Activated T-cell treated with anti-CD3 and anti-CD28 coated beads, Interleukin-2, amount 50 U/mL, for 4 hours (primary cell): ENCODE measurements around the gene PCCA. TPM values are rescaled to one million over a fixed set of nuclear protein-coding genes. Genes with fewer than 3 reads are reported as not detected.

Experiments used
- ATAC-seq, 2 donors: fragments of 200-7000 bp; cut with Tn5 transposase; one replicate each; pipeline ENCODE4 v1.10.0; 2021
- DNase-seq: peaks from one replicate; pipeline ENCODE4 v3.0.0-alpha.2; 2020
- H3K27me3 Mint-ChIP-seq: one replicate; pipeline ENCODE4 v1.8.0; 2021; ENCODE audit warnings: low read depth, mixed read lengths
- H3K36me3 Mint-ChIP-seq: one replicate; pipeline ENCODE4 v1.8.0; 2022; ENCODE audit warnings: mixed read lengths; ENCODE audit not compliant: insufficient read depth
- H3K4me1 Mint-ChIP-seq: one replicate; pipeline ENCODE4 v1.8.0; 2021; ENCODE audit warnings: low read depth, mixed read lengths
- H3K4me3 Mint-ChIP-seq: one replicate; pipeline ENCODE4 v1.8.0; 2021; ENCODE audit warnings: mild to moderate bottlenecking, moderate library complexity, mixed read lengths
- H3K9me3 Mint-ChIP-seq: one replicate; pipeline ENCODE4 v1.8.0; 2021; ENCODE audit warnings: mixed read lengths
- total RNA-seq, 3 donors: library from RNA; stranded (reverse); gene quantifications; one replicate each; pipeline ENCODE4 v1.2.1, GENCODE V29; 2021

Gene PCCA
- total RNA-seq, 3 donors from 2014 or later: 2.7 to 4.8 (median 2.9) TPM

DNA sequence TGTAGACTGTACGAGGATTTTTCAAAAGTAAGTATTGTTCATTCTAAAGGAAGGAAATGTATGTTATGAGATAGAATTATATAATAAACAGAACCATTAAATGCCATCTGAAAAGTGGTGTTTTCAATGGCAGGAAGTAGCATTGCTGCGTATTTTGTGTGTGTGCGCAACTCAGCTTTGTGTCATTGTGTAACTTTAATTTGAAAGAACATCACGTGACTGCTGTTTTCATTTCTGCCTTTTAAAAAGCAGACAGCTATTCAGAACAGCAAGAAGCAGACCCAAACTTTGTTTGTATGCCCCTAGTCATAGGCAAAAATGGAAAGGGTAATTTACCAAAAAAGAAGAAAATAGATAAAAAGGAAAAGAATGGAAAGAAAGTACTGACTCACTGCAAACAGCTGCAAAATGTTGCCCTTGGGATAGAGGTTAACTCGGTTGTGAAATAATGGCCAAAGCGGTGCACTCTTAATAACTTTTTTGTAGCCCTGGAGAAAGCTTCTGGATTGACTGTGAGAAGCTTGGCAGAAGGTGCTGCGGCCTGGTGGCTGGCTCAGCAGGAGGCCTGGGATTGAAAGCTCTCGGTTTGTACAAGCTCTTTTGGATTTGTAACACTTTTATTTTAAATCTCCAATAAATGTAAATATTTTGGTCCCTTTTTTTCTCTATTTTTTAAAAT lies 402.4 kb downstream of the PCCA start:
- H3K36me3 Mint-ChIP-seq: no peaks in the 10 kb centered on the region
- ATAC-seq (no peak), DNase-seq (no peak)
- no peak overlapping the region for H3K4me3 Mint-ChIP-seq
- H3K27me3 Mint-ChIP-seq: no peaks in the 10 kb centered on the region
- H3K9me3 Mint-ChIP-seq: no peaks in the 10 kb centered on the region
- no peaks in the 10 kb centered on the region for H3K4me1 Mint-ChIP-seq

DNA sequence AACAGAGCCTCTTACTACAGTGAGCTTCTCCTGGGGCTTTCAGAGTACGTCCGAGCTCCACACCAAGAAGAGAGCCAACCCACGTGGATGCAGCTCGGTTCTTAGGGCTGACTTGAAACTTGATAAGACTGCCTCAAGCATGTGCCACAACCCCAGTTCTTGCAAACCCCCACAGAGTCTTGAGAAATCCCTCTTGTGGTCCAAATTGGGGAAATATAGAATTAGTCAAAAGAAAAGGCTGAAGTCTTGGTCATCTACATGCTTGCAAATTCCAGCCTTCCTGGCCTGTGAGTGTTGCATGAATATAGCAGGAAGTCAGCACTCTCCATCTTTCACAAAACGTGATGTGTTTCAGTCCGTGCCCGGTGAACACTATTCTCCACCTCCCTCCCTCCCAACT lies 404.5 kb downstream of the PCCA start:
- no peak for ATAC-seq
- H3K36me3 Mint-ChIP-seq: no peaks in the 10 kb centered on the region
- no peaks in the 10 kb centered on the region for H3K4me1 Mint-ChIP-seq
- H3K4me3 Mint-ChIP-seq: no peak overlapping the region
- DNase-seq: no peak
- no peaks in the 10 kb centered on the region for H3K27me3 Mint-ChIP-seq
- H3K9me3 Mint-ChIP-seq: no peaks in the 10 kb centered on the region

DNA sequence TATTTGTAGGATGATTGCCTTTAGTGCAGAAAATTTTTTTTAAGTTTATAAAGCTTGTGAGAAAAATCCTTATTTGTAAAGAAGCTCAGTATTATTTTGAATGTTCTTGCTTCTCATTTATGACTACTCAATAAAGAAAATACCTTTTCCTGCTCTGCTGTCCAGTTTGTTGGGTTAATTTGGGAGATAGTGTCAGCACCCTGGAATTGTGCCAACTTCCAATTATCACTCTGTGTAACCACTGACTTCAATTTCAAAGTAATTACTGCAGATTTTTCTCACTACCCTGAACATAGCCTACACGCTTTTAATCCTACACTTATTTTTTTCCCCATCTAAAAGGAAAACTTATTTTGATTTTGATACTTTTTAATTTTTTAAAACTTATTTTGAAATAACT lies 406.6 kb downstream of the PCCA start:
- ATAC-seq (no peak), DNase-seq (no peak)
- Mint-ChIP-seq H3K27me3 (no peaks in the 10 kb centered on the region), H3K9me3 (no peaks in the 10 kb centered on the region), H3K36me3 (no peaks in the 10 kb centered on the region), H3K4me3 (no peak overlapping the region), H3K4me1 (no peaks in the 10 kb centered on the region)

DNA sequence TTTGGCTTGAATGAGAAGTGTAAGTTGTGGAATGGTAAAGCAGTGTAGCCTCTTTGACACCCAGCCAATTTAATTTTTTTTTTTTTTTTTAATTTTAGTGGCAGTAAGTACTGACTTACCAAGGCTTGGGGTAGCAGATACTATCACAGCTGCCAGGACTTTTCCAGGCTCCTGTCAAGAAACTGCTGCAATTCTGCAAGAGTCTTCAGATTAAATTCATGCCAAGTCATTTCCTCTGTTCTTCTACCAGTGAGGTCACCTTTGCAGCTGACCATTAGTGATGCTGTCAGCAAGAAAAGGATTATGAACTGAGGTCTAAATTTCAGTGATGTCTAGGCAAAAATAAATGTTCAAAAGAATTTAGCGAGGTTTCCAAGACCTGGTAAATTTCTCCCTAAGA lies 408.5 kb downstream of the PCCA start:
- Mint-ChIP-seq H3K27me3 (no peaks in the 10 kb centered on the region), H3K9me3 (no peaks in the 10 kb centered on the region), H3K4me1 (no peaks in the 10 kb centered on the region), H3K4me3 (no peak overlapping the region), H3K36me3 (no peaks in the 10 kb centered on the region)
- ATAC-seq (no peak), DNase-seq (no peak)

DNA sequence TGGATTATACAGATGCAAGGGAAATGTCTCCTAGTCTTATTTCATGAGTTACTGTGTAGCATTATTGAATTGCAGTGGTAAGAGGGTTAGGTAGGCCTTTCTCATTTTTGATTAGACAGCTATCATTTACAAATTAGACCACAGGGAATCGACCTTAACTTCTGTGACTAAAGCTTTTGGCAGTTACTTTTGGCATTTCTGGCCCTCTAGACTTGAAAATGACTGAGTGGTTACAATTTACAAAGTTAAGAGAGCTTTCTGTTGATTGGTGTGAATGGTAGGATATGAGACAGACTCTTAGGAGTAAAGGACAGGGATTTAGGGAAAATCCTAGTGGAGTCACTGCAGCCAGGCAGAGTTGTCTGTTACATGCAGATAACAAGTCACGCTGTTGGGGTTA lies 413.6 kb downstream of the PCCA start:
- H3K27me3 Mint-ChIP-seq: peaks cover 10% of the 10 kb centered on the region
- DNase-seq: no peak
- no peak for ATAC-seq
- no peak overlapping the region for H3K4me3 Mint-ChIP-seq
- H3K4me1 Mint-ChIP-seq: peaks cover 23% of the 10 kb centered on the region
- no peaks in the 10 kb centered on the region for H3K9me3 Mint-ChIP-seq
- no peaks in the 10 kb centered on the region for H3K36me3 Mint-ChIP-seq

DNA sequence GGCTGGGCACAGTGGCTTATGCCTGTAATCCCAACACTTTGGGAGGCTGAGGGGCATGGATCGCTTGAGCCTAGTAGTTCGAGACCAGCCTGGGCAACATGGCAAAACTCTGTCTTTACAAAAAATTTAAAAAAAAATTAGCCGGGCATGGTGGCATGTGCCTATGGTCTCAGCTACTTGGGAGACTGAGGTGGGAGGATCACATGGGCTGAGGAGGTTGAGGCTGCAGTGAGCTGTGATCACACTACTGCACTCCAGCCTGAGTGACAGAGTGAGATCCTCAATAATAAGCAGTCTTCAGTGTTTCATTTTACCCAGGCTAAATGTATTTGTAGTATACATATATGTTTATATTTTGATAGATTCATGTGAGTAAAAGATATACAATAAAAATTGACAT lies 414.7 kb downstream of the PCCA start:
- DNase-seq (no peak), ATAC-seq (no peak)
- no peaks in the 10 kb centered on the region for H3K36me3 Mint-ChIP-seq
- no peak overlapping the region for H3K4me3 Mint-ChIP-seq
- H3K9me3 Mint-ChIP-seq: no peaks in the 10 kb centered on the region
- H3K4me1 Mint-ChIP-seq: peaks cover 24% of the 10 kb centered on the region
- peaks cover 10% of the 10 kb centered on the region for H3K27me3 Mint-ChIP-seq

DNA sequence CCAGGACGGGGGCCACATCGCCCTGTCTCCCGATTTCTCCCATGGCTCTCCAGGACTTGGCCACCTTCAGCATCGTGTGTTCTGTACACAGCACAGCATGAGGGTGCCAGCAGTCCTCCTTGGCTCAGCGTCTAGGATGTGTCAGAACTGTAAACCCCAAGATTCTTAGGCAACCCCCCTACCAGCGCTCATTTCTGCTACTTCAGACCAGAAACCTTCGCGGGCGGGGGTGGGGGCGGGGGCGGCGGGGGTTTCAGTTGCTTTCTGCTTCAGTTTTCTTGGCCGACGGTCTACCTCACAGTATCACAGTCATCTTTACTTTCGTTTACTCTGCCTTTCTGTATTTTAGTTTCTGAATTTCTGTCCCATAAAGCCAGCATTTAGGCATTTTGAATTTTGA lies 417.3 kb downstream of the PCCA start:
- DNase-seq (no peak), ATAC-seq (peak; percentile 96)
- no peaks in the 10 kb centered on the region for H3K9me3 Mint-ChIP-seq
- H3K4me1 Mint-ChIP-seq: peaks cover 24% of the 10 kb centered on the region
- peak overlapping the region; percentile 65 for H3K4me3 Mint-ChIP-seq
- peaks cover 10% of the 10 kb centered on the region for H3K27me3 Mint-ChIP-seq
- H3K36me3 Mint-ChIP-seq: no peaks in the 10 kb centered on the region

DNA sequence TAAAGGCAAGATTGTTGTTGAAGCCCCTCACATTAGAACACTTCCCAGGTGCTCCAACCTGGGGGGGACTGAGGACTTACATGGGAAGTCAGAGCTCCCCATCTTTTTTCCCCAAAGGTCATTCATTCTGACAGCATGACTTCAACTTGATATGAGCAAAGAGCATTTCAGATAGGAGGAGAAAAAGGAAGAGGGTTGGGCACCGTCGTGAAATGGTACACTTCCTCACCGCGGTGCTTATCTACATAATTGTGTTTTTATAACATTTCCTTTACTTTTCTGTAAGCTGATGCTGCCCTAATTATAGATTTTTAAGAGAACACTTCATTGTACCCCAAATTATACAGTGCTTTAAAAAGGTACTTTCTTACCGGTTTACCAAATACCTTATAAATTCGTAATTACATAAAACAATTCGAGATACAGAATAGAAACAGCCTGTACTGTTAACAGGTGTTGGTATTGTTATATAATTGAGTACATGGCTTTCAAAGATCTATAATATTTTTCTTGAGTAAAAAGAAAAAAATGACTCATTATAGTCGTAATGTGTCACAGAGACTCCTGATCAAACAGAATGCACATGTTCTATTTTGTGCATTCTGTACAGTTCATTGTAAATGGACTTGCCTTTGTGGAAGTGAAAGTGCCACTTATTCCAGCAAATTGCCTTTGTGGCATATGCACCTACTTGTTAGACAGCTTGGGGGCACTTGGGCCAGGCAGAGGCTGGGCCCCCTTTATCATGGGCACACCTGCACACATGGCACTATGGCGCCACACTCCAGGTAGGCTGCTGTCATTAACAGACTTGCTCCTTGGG lies 417.9 kb downstream of the PCCA start:
- ATAC-seq: peak; percentile 49 to 65
- Mint-ChIP-seq H3K36me3 (no peaks in the 10 kb centered on the region), H3K9me3 (no peaks in the 10 kb centered on the region), H3K4me1 (peaks cover 24% of the 10 kb centered on the region), H3K4me3 (peak overlapping the region; percentile 65), H3K27me3 (peaks cover 10% of the 10 kb centered on the region)
- DNase-seq: no peak

DNA sequence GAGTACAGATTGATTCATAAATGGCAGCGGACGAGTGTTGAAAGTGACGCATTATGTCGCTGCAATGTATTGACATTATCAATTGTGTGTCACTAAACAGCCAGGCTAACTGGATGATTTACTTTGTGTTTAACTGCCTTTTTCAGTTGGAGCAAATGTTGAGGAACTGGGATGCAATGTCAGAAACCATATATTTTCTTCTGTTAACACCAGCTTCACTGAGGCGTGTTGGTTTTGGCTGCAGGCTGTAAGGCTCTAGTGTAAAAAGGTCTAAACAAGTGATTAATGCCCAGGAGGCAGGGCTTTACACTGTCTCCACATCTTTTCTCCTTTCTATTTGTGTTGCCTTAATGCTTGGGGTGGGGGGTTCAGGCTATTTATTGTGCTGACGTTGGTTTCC lies 419.6 kb downstream of the PCCA start:
- peaks cover 6% of the 10 kb centered on the region for H3K27me3 Mint-ChIP-seq
- peaks cover 24% of the 10 kb centered on the region for H3K4me1 Mint-ChIP-seq
- ATAC-seq: no peak
- DNase-seq: no peak
- H3K36me3 Mint-ChIP-seq: no peaks in the 10 kb centered on the region
- H3K4me3 Mint-ChIP-seq: no peak overlapping the region
- H3K9me3 Mint-ChIP-seq: no peaks in the 10 kb centered on the region

DNA sequence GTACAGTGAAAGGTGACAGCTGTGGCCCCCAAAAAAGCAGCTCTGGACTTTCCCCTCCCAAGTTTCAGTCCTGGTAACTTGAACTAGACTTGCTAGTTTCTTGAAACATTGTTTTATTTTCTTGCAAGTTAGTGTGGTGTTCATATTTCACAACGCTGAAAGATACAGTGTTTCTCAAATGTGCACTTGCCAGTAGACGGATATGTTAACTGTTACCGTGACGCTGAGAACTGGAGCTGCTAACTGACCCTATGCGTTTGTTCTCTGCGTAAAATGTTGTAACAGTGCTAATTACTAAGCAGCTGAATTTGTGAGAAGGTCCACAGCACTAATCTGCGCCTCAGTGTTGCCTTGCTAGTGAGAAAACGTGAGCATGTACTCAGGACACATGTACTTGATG lies 420.1 kb downstream of the PCCA start:
- DNase-seq (no peak), ATAC-seq (no peak)
- H3K36me3 Mint-ChIP-seq: no peaks in the 10 kb centered on the region
- H3K4me3 Mint-ChIP-seq: no peak overlapping the region
- peaks cover 6% of the 10 kb centered on the region for H3K27me3 Mint-ChIP-seq
- no peaks in the 10 kb centered on the region for H3K9me3 Mint-ChIP-seq
- H3K4me1 Mint-ChIP-seq: peaks cover 24% of the 10 kb centered on the region

DNA sequence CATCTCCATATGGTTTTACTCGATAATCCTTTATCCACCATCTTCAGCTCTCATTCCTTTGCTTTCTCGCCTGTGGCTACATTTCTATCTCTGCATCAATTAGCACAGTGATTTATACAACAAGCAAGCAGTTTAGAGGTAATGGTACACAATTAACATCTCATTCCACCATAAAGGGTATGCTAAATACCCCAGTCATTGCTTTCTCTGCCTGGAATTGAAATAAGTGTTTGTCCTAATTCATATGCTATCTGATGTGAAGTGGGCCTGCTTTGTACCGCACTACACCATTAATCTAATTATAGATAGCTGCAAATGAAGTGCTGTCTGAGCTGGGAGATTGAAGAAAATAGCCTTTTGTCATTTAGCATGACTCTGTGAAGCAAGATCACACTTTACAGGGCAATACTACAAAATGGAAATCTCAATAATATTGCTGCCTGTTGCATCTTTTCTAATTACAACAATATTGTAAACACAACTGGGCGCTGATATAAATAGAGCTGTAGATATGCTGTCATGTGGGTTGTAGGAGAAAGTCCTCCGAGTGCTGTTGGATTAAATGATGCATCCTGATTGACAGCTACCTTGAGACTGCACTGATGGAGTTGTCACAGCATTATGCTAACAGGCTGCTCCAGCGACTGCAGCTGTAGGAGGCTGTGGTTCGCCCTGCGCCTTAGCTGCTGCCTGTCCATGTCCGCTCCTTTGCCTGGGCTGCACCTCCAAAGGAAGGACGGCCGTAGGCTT lies 421.5 kb downstream of the PCCA start:
- DNase-seq: no peak
- peaks cover 2% of the 10 kb centered on the region for H3K27me3 Mint-ChIP-seq
- no peak overlapping the region for H3K4me3 Mint-ChIP-seq
- H3K36me3 Mint-ChIP-seq: no peaks in the 10 kb centered on the region
- H3K4me1 Mint-ChIP-seq: peaks cover 26% of the 10 kb centered on the region
- no peaks in the 10 kb centered on the region for H3K9me3 Mint-ChIP-seq
- ATAC-seq: no peak

DNA sequence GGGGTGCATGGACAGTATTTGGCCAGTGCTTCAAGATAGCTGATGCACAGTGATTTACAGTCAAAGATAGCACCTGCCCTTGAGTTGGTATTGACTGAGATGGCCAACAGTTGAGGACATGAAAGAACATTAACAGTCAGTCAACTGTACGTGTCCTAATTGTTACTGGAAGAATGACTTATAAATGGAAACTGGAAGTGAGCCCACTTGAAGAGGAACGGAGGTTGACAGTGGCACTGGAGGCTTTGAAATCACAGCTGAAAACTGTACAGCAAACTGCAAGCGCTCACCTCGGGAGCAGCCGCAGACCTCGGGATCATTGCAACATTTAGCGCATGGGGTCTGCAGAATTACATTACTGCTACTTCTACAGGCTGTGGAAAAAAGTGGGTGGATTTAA lies 422.6 kb downstream of the PCCA start:
- ATAC-seq (no peak), DNase-seq (no peak)
- Mint-ChIP-seq H3K27me3 (peaks cover 2% of the 10 kb centered on the region), H3K4me1 (peaks cover 17% of the 10 kb centered on the region), H3K9me3 (no peaks in the 10 kb centered on the region), H3K36me3 (no peaks in the 10 kb centered on the region), H3K4me3 (no peak overlapping the region)

DNA sequence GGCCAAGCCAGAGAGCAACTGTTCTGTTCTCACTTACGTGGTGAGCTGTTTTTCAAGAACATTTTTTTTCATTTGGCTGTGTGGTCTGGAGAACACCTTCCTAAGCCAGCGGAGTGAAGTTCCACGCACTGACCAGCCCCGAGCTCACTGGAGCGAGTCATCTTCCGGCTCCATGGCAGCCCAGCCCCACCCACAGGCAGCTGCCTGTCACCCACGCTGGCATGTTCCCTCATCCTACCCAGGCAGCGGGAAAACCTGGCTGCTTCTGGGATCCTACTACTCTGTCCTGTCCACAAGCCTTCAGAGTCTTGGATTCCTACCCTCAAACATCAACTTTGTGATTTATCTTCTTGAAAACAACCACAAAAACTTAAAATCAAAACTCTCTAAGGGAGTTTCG lies 423.5 kb downstream of the PCCA start:
- no peaks in the 10 kb centered on the region for H3K36me3 Mint-ChIP-seq
- no peak overlapping the region for H3K4me3 Mint-ChIP-seq
- ATAC-seq (no peak), DNase-seq (no peak)
- H3K4me1 Mint-ChIP-seq: peaks cover 10% of the 10 kb centered on the region
- peaks cover 2% of the 10 kb centered on the region for H3K27me3 Mint-ChIP-seq
- no peaks in the 10 kb centered on the region for H3K9me3 Mint-ChIP-seq

DNA sequence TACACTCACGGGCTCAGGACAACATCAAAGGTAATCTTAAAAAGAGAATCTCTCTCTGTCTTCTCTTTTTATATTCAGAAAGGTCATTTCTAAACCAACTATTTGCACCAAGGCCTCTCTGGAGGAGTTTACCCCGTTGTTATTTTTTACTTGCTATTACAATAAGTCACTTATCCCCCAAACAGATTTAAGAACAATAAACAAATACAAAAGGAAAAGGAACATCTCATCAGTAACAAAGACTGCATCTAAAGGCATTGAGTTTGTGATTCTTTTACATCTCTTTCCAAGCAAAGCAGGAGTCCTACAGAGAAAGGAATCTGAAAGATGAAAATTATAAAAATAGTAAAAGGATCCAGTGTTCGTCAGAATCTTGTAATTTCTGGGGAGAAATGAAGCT lies 424.3 kb downstream of the PCCA start:
- ATAC-seq (no peak), DNase-seq (no peak)
- Mint-ChIP-seq H3K4me3 (no peak overlapping the region), H3K4me1 (peaks cover 16% of the 10 kb centered on the region), H3K27me3 (peaks cover 2% of the 10 kb centered on the region), H3K36me3 (no peaks in the 10 kb centered on the region), H3K9me3 (no peaks in the 10 kb centered on the region)
